ENCODE data around the gene LRP8. TPM values are rescaled to one million over a fixed set of nuclear protein-coding genes. Genes with fewer than 3 reads are reported as not detected.

LRP8 gene
- total and polyA plus RNA-seq, 2 donors, result 1.7 to 4.5 TPM

- Histone ChIP-seq H3K27ac (ENCODE audit: low read depth in 1 of 2, low read length in 1 of 2) (no peak overlapping the region), H3K36me3 (ENCODE audit: control insufficient read depth in 2 of 2, insufficient read depth in 2 of 2, low read length in 1 of 2) (no peaks in the 10 kb centered on the region), H3K4me3 (ENCODE audit: low read length in 2 of 2) (no peak overlapping the region), H3K4me1 (ENCODE audit: control insufficient read depth in 2 of 2, insufficient read depth in 2 of 2, low read length in 2 of 2) (peaks cover 0 to 42% of the 10 kb centered on the region in 2 donors), H3K27me3 (ENCODE audit: control insufficient read depth in 2 of 2, insufficient read depth in 1 of 2, low read length in 1 of 2) (no peaks in the 10 kb centered on the region), H3K9me3 (ENCODE audit: control insufficient read depth in 2 of 2, insufficient read depth in 1 of 2, low read length in 1 of 2) (no peaks in the 10 kb centered on the region)
- DNase-seq (ENCODE audit: low read depth in 6 of 9, low spot score in 9 of 9), result no peak
- 98% methylated on average over 3 of the region's 3 CpGs for WGBS
Measured at GRCh38 chr1:53295295-53295694, 32.6 kb downstream of the LRP8 start.

- no peak overlapping the region for H3K27ac ChIP-seq (ENCODE audit: low read depth in 1 of 2, low read length in 1 of 2)
- 81% methylated on average over 9 of the region's 9 CpGs for WGBS
- H3K27me3 ChIP-seq (ENCODE audit: control insufficient read depth in 2 of 2, insufficient read depth in 1 of 2, low read length in 1 of 2), result no peaks in the 10 kb centered on the region
- no peak overlapping the region for H3K4me3 ChIP-seq (ENCODE audit: low read length in 2 of 2)
- H3K36me3 ChIP-seq (ENCODE audit: control insufficient read depth in 2 of 2, insufficient read depth in 2 of 2, low read length in 1 of 2), result no peaks in the 10 kb centered on the region
- H3K9me3 ChIP-seq (ENCODE audit: control insufficient read depth in 2 of 2, insufficient read depth in 1 of 2, low read length in 1 of 2), result no peaks in the 10 kb centered on the region
- H3K4me1 ChIP-seq (ENCODE audit: control insufficient read depth in 2 of 2, insufficient read depth in 2 of 2, low read length in 2 of 2), result peaks cover 0 to 42% of the 10 kb centered on the region in 2 donors
- peak in 4 of 9 donors; percentile 13 to 49 (median 34) for DNase-seq (ENCODE audit: low read depth in 6 of 9, low spot score in 9 of 9)
Measured at GRCh38 chr1:53294567-53294966, 33.3 kb downstream of the LRP8 start.

- no peaks in the 10 kb centered on the region for H3K9me3 ChIP-seq (ENCODE audit: control insufficient read depth in 2 of 2, insufficient read depth in 1 of 2, low read length in 1 of 2)
- no peak overlapping the region for H3K27ac ChIP-seq (ENCODE audit: low read depth in 1 of 2, low read length in 1 of 2)
Measured at GRCh38 chr1:53294061-53294460, 33.8 kb downstream of the LRP8 start.

GRCh38 chr1:53293123-53293522, 34.7 kb downstream of the LRP8 start:
- DNase-seq (ENCODE audit: low read depth in 6 of 9, low spot score in 9 of 9), result no peak
- Histone ChIP-seq H3K27ac (ENCODE audit: low read depth in 1 of 2, low read length in 1 of 2) (no peak overlapping the region), H3K4me1 (ENCODE audit: control insufficient read depth in 2 of 2, insufficient read depth in 2 of 2, low read length in 2 of 2) (peaks cover 0 to 42% of the 10 kb centered on the region in 2 donors), H3K27me3 (ENCODE audit: control insufficient read depth in 2 of 2, insufficient read depth in 1 of 2, low read length in 1 of 2) (no peaks in the 10 kb centered on the region), H3K36me3 (ENCODE audit: control insufficient read depth in 2 of 2, insufficient read depth in 2 of 2, low read length in 1 of 2) (peaks cover 7% of the 10 kb centered on the region in 2 donors), H3K9me3 (ENCODE audit: control insufficient read depth in 2 of 2, insufficient read depth in 1 of 2, low read length in 1 of 2) (no peaks in the 10 kb centered on the region), H3K4me3 (ENCODE audit: low read length in 2 of 2) (no peak overlapping the region)
- WGBS, result 82% methylated on average over 2 of the region's 2 CpGs

More at GRCh38 chr1:53294061-53294460, 33.8 kb downstream of the LRP8 start:
- WGBS, result 97% methylated on average over 3 of the region's 3 CpGs
- H3K36me3 ChIP-seq (ENCODE audit: control insufficient read depth in 2 of 2, insufficient read depth in 2 of 2, low read length in 1 of 2), result peaks cover 0 to under 1% of the 10 kb centered on the region in 2 donors
- DNase-seq (ENCODE audit: low read depth in 6 of 9, low spot score in 9 of 9), result no peak
- no peaks in the 10 kb centered on the region for H3K27me3 ChIP-seq (ENCODE audit: control insufficient read depth in 2 of 2, insufficient read depth in 1 of 2, low read length in 1 of 2)
- no peak overlapping the region for H3K4me3 ChIP-seq (ENCODE audit: low read length in 2 of 2)
- H3K4me1 ChIP-seq (ENCODE audit: control insufficient read depth in 2 of 2, insufficient read depth in 2 of 2, low read length in 2 of 2), result peaks cover 0 to 42% of the 10 kb centered on the region in 2 donors

- Histone ChIP-seq H3K9me3 (ENCODE audit: control insufficient read depth in 2 of 2, insufficient read depth in 1 of 2, low read length in 1 of 2) (no peaks in the 10 kb centered on the region), H3K36me3 (ENCODE audit: control insufficient read depth in 2 of 2, insufficient read depth in 2 of 2, low read length in 1 of 2) (peaks cover 7% of the 10 kb centered on the region in 2 donors), H3K27ac (ENCODE audit: low read depth in 1 of 2, low read length in 1 of 2) (no peak overlapping the region), H3K4me3 (ENCODE audit: low read length in 2 of 2) (no peak overlapping the region), H3K27me3 (ENCODE audit: control insufficient read depth in 2 of 2, insufficient read depth in 1 of 2, low read length in 1 of 2) (no peaks in the 10 kb centered on the region), H3K4me1 (ENCODE audit: control insufficient read depth in 2 of 2, insufficient read depth in 2 of 2, low read length in 2 of 2) (peaks cover 0 to 42% of the 10 kb centered on the region in 2 donors)
- DNase-seq (ENCODE audit: low read depth in 6 of 9, low spot score in 9 of 9), result peak in 1 of 9 donors; percentile 10
- WGBS, result 85% methylated on average over 2 of the region's 2 CpGs
Measured at GRCh38 chr1:53292690-53293089, 35.2 kb downstream of the LRP8 start.

- Histone ChIP-seq H3K27ac (ENCODE audit: low read depth in 1 of 2, low read length in 1 of 2) (no peak overlapping the region), H3K27me3 (ENCODE audit: control insufficient read depth in 2 of 2, insufficient read depth in 1 of 2, low read length in 1 of 2) (no peaks in the 10 kb centered on the region), H3K4me1 (ENCODE audit: control insufficient read depth in 2 of 2, insufficient read depth in 2 of 2, low read length in 2 of 2) (peaks cover 0 to 38% of the 10 kb centered on the region in 2 donors), H3K36me3 (ENCODE audit: control insufficient read depth in 2 of 2, insufficient read depth in 2 of 2, low read length in 1 of 2) (peaks cover 7 to 8% of the 10 kb centered on the region in 2 donors), H3K4me3 (ENCODE audit: low read length in 2 of 2) (no peak overlapping the region), H3K9me3 (ENCODE audit: control insufficient read depth in 2 of 2, insufficient read depth in 1 of 2, low read length in 1 of 2) (no peaks in the 10 kb centered on the region)
- WGBS, result 95% methylated on average over 2 of the region's 2 CpGs
- no peak for DNase-seq (ENCODE audit: low read depth in 6 of 9, low spot score in 9 of 9)
Measured at GRCh38 chr1:53291574-53291973, 36.3 kb downstream of the LRP8 start.

- no peak overlapping the region for H3K27ac ChIP-seq (ENCODE audit: low read depth in 1 of 2, low read length in 1 of 2)
- no peak overlapping the region for H3K4me3 ChIP-seq (ENCODE audit: low read length in 2 of 2)
- 97% methylated on average over 7 of the region's 7 CpGs for WGBS
- DNase-seq (ENCODE audit: low read depth in 6 of 9, low spot score in 9 of 9), result no peak
- peaks cover 7 to 10% of the 10 kb centered on the region in 2 donors for H3K36me3 ChIP-seq (ENCODE audit: control insufficient read depth in 2 of 2, insufficient read depth in 2 of 2, low read length in 1 of 2)
- H3K4me1 ChIP-seq (ENCODE audit: control insufficient read depth in 2 of 2, insufficient read depth in 2 of 2, low read length in 2 of 2), result peaks cover 0 to 21% of the 10 kb centered on the region in 2 donors
- H3K9me3 ChIP-seq (ENCODE audit: control insufficient read depth in 2 of 2, insufficient read depth in 1 of 2, low read length in 1 of 2), result no peaks in the 10 kb centered on the region
- no peaks in the 10 kb centered on the region for H3K27me3 ChIP-seq (ENCODE audit: control insufficient read depth in 2 of 2, insufficient read depth in 1 of 2, low read length in 1 of 2)
Measured at GRCh38 chr1:53288790-53289429, 39.0 kb downstream of the LRP8 start.

- DNase-seq (ENCODE audit: low read depth in 6 of 9, low spot score in 9 of 9), result no peak
- Histone ChIP-seq H3K9me3 (ENCODE audit: control insufficient read depth in 2 of 2, insufficient read depth in 1 of 2, low read length in 1 of 2) (no peaks in the 10 kb centered on the region), H3K4me3 (ENCODE audit: low read length in 2 of 2) (no peak overlapping the region), H3K4me1 (ENCODE audit: control insufficient read depth in 2 of 2, insufficient read depth in 2 of 2, low read length in 2 of 2) (peaks cover 0 to 14% of the 10 kb centered on the region in 2 donors), H3K27me3 (ENCODE audit: control insufficient read depth in 2 of 2, insufficient read depth in 1 of 2, low read length in 1 of 2) (no peaks in the 10 kb centered on the region), H3K27ac (ENCODE audit: low read depth in 1 of 2, low read length in 1 of 2) (no peak overlapping the region), H3K36me3 (ENCODE audit: control insufficient read depth in 2 of 2, insufficient read depth in 2 of 2, low read length in 1 of 2) (peaks cover 7 to 10% of the 10 kb centered on the region in 2 donors)
- 95% methylated on average over 18 of the region's 18 CpGs for WGBS
Measured at GRCh38 chr1:53288002-53288789, 39.7 kb downstream of the LRP8 start.

- H3K4me3 ChIP-seq (ENCODE audit: low read length in 2 of 2), result no peak overlapping the region
- H3K9me3 ChIP-seq (ENCODE audit: control insufficient read depth in 2 of 2, insufficient read depth in 1 of 2, low read length in 1 of 2), result no peaks in the 10 kb centered on the region
- peaks cover 0 to 8% of the 10 kb centered on the region in 2 donors for H3K4me1 ChIP-seq (ENCODE audit: control insufficient read depth in 2 of 2, insufficient read depth in 2 of 2, low read length in 2 of 2)
- no peak for DNase-seq (ENCODE audit: low read depth in 6 of 9, low spot score in 9 of 9)
- no peaks in the 10 kb centered on the region for H3K27me3 ChIP-seq (ENCODE audit: control insufficient read depth in 2 of 2, insufficient read depth in 1 of 2, low read length in 1 of 2)
- WGBS, result 96% methylated on average over 4 of the region's 4 CpGs
- peaks cover 7 to 10% of the 10 kb centered on the region in 2 donors for H3K36me3 ChIP-seq (ENCODE audit: control insufficient read depth in 2 of 2, insufficient read depth in 2 of 2, low read length in 1 of 2)
- no peak overlapping the region for H3K27ac ChIP-seq (ENCODE audit: low read depth in 1 of 2, low read length in 1 of 2)
Measured at GRCh38 chr1:53286955-53287354, 40.9 kb downstream of the LRP8 start.
